IPS-11a (cell line): ENCODE data around the gene TFRC.
"Not testable (repeated sequence)": the region's sequence is repeated elsewhere in the genome, so short reads cannot be mapped to it uniquely, and the experiment has no call there.

ENCODE experiments used
- H3K4me3 ChIP-seq: one replicate; pipeline ENCODE4 v1.5.1; 2013; ENCODE audit warnings: low read depth, low read length, control low read depth

TFRC gene

DNA sequence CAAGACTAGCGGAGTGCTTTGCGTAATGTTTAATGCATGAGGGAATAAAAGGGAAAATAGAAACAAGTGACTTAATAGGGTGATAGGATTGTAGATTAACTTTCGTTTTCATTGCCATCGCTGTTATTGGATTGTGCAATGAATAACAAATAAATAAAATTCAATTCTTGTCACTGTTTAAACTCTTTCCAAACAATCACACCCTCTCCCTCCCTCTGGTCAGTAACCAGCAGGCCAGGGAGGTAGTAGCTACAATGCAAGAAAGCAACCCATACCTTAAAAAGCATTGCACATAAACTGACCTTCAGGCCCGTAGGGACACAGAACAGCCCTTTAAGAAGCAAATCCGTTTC is 705 bp upstream of the TFRC start:
- peak overlapping the region; percentile 95 for H3K4me3 ChIP-seq

DNA sequence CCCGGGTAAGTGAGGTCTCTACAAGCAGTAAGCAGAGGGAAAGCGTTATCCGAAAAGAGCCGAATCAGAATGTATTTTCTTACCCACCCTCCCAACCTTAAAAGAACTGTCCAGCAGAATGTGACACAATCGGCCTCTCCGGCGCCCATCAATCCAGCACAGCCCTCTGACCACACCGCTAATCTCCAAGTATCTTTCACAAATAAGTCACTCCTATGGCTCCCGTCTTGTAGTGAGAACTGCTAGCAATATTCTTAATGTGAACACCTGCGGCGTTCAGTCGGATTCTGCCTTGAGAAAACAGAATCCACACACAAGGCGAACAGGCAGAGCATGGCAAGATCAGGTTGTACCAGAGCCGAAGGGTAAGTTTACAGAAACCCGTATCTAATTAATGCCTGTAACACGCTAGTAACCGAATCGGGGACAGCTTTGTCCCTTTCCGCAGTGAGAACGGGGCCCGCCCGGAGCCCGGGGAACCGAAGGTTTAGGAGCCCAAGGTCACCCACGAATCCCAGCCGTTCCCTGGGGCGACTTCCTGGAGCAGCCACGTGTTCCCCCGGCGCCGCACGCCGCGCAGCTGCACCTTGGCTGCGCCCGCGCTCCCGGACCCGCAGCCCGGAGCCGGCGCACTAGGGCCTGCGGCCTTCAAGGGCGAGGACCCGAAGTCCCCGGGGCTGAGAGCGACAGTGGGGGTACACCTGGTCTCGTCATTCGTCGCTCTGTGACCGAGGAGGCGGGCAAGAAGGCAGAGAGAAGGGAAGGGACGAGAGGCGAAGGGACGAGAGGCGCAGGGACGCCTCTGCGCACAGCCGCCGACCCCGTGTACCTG is 672 bp downstream of the TFRC start:
- H3K4me3 ChIP-seq: peak overlapping the region; percentile 95

DNA sequence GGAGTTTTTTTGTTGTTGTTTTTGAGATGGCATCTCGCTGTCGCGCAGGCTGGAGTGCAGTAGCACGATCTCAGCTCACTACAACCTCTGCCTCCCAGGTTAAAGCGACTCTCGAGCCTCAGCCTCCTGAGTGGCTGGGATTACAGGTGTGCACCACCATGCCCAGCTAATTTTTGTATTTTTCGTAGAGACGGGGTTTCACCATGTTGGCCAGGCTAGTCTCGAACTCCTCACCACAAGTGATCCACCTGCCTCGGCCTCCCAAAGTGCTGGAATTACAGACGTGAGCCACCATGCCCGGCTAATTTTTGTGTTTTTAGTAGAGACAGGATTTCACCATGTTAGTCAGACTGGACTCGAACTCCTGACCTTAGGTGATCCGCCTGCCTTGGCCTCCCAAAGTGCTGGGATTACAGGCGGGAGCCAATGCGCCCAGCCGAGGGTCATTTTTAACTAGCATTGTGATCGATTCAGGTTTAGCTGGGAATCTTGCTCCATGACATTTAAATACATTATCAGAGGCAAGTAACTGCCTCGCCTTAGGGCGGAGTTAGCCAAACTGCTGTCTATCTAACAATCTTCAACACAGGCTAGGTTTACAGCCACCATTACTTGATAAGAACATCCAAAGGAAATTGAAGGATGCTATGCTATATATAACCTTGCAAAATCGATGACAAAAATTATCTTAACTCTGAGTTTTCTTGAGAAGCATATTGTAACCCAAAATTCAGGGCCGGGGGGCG is 1.6 kb downstream of the TFRC start:
- peak overlapping the region; percentile 95 for H3K4me3 ChIP-seq

DNA sequence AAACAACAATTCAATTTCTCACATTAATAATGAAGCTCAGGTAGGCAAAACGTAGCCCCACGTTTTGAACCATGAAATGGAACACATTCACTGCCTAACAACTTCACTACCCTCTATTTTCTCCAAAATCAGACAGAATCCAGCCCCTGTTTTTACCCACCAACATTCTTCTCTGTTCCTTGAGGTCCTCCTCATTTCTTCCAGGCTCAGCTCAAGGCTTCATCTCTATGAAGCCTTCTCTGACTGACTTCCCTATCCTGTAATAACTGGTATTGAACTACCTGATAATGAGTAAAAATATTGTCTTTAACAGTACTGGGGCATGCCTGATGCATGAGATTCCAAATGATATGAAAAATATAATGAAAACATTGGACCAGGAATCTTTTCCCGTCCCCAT is 2.2 kb downstream of the TFRC start:
- H3K4me3 ChIP-seq: no peak overlapping the region

DNA sequence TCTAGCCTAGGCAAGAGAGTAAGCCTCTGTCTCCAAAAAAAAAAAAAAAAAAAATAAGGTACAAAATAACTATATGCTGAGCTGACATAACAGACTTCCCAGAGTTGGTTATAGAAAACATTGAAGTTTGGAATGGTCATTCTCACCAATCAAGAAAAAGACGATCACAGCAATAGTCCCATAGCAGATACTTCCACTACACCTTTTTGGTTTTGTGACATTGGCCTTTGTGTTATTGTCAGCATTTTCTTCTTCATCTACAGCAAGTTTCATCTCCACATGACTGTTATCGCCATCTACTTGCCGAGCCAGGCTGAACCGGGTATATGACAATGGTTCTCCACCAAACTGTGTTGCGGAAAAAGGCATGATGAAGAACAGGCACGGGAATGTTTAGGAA is 6.9 kb downstream of the TFRC start:
- no peak overlapping the region for H3K4me3 ChIP-seq

DNA sequence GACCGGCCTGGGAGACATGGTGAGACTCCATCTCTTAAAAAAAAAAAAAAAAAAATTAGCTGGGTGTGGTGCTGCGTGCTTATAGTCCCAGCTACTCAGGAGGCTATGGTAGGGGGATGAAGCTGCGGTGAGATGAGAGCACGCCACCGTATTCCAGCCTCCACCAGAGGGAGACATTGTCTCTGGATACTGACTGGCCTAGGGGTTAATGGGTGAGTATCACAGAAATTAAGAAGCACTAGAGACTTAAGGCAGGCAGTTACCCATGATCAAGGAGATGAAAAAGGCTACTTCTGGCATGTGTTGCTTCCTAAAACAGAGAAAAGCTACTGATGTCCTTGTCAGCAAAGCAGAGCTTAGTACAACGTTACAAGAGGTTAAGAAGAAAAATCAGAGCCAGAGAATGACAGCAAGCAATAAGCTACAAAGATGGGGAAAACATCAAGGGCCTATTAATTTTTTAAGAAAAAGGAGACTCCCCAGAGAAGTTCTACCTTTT is 8.6 kb downstream of the TFRC start:
- no peak overlapping the region for H3K4me3 ChIP-seq

DNA sequence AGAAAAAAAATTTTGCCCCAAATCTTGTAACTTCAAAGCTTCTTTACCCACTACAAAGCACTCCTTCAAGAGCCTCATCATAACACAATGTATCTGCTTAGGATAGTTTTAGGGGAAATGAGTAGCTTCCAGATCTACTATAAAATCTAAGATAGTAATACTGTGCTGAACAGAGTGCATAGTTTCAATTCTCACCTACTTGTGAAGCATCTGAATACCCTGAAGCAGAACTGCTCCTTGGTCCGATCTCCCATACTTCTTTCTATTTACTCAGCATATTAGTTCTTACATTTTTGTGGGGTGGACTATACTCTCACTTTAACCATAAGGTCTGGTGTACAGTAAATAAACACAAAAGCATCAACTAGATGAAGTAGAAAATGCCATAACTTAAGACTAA is 9.6 kb downstream of the TFRC start:
- H3K4me3 ChIP-seq: no peak overlapping the region

DNA sequence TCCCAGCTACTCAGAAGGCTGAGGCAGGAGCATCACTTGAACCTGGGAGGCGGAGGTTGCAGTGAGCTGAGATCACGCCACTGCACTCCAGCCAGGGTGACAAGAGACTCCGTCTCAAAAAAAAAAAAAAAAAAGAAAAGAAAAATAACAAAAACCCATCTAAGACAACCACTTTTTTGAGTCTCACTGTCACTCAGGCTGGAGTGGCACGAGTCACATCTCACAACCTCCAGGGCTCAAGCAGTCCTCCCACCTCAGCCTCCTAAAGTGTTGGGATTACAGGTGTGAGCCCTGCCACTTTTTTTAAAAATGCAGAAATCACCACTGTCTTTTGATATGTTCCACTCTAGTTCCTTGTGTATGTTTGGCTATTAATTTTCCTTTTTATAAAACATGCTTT is 13.1 kb downstream of the TFRC start:
- H3K4me3 ChIP-seq: not testable (repeated sequence)

DNA sequence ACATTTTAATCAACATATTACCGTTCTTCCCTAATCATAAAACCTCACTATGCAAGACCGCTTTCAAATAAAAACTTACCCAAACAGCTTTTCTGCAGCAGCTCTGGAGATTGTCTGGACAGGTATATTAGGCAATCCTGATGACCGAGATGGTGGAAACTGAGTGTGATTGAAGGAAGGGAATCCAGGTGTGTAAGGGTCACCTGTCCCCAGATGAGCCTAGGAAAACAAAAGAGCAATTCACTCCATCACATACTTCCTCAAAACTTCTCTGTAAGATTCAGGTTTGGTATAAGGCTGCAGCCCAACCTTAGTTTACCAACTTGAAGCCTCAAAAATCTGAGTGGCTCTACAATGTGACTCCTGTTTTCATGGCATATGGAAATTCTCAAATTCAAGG is 14.5 kb downstream of the TFRC start:
- no peak overlapping the region for H3K4me3 ChIP-seq

DNA sequence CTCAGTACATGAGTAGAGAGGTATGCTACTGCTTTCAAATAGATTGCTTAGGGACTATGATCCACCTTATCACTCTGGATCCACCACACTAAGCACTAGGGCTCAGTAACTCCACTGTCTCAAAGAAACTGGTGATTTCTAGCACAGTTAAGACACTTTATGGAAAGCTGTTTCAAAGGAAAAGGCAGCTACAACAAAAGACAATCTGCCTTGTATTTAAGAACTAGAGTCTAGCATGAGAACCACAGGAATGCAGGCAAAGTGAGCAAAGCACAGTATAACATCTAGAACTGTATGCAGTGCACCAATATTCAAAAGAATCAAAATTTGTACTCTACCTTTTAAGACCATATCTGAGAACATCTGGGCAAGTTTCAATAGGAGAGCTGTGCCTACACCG is 17.9 kb downstream of the TFRC start:
- no peak overlapping the region for H3K4me3 ChIP-seq

DNA sequence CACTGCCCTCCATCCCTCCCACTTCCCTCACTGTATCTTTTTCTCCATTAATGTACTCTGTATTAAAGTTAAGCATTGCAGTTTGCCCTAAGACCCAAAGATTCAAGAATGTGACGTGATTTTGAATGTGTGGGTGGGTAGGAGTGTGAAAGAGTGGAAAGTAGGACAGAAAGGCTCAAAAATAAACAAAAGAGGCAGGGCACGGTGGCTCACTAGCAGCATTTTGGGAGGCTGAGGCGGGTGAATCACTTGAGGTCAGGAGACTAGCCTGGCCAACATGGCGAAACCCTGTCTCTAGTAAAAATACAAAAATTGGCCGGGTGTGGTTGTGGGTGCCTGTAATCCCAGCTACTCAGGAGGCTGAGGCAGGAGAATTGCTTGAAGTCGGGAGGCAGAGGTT is 18.4 kb downstream of the TFRC start:
- H3K4me3 ChIP-seq: no peak overlapping the region

DNA sequence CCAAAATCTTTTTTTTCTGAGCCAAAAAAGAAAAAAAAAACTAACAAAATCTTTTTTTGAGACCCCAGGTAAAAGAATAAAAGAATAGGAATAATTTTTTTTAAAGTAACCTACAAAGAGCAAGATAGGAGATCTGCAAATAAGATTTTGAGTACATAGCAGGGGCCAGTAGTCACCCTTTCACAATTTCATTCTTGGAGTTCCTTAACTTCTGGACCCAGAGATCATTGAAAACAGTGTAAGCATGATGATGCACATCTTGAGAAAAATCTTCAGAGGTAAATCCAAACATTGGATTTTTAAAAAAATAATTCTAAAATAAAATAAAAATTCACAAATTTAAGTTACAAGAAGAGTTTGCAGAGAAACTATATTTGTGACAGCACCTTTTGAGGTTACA is 18.8 kb downstream of the TFRC start:
- H3K4me3 ChIP-seq: no peak overlapping the region

DNA sequence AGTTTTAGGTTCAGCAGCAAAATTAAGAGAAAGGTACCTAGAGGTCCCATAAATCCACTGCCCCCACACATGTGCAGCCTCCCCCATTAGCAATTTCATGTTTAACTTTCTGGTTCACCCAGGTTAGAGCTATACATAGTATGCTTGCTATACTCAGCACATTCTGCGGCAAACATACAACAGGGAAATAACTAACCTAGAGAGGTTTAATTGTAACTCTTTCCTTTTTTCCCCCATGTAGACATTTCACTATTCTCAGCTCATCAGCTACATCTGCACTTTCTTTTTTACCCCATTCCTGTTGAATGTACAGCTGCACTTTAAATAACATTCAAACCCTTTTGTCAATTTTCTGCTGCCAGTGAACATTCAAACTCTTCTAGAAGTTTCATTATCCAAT is 21.1 kb downstream of the TFRC start:
- H3K4me3 ChIP-seq: no peak overlapping the region

DNA sequence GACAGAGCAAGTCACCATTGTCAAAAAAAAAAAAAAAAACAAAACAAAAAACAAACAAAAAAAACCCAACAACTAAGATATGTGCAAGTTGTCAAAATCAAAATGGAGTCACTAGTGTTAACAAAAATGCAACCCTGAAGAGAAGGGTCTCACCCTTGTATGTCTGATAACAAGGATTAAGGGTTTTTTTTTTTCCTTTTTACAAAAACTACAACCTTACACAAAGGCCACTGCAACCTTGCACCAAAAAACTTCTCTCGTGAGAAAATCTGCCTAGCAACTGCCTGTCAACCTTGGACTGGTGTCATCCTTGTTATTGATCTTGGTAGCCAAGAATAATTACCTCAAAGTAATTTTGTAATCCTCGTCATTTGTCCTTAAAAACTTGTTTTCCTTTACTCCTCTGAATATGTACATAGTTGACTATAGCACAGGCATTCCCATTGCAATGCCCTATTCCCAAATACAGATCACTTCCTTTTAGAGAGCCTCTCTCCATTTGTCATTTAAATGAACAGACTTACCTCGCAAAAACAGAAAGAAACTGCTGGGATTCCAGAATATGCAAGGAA is 24.0 kb downstream of the TFRC start:
- no peak overlapping the region for H3K4me3 ChIP-seq

DNA sequence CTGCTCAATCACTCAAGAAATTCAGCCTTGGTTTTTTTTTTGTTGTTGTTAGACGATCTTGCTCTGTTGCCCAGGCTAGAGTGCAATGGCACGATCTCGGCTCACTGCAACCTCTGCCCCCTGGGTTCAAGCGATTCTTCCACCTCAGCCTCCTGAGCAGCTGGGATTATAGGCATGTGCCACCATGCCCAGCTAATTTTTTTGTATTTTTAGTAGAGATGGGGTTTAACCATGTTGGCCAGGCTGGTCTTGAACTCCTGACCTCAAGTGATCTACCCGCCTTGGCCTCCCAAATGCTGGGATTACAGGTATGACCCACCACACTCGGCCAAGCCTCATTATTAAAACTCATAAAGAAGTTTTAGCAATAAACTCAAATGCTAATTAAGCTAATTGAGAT is 25.5 kb downstream of the TFRC start:
- not testable (repeated sequence) for H3K4me3 ChIP-seq

DNA sequence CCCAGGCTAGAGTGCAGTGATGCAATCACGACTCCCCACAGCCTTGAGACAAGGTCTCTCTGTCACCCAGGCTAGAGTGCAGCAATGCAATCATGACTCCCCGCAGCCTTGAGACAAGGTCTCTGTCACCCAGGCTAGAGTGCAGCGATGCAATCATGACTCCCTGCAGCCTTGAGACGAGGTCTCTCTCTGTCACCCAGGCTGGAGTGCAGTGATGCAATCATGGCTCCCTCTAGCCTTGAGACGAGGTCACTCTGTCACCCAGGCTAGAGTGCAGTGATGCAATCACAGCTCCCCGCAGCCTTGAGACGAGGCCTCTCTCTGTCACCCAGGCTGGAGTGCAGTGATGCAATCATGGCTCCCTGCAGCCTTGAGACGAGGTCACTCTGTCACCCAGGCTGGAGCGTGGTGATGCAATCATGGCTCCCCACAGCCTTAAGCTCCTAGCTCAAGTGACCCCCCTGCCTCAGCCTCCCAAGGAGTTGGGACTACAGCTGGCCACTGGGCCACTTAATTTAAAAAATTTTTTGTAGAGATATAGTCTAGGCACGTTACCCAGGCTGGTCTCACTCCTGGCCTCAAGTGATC is 26.1 kb downstream of the TFRC start:
- no peak overlapping the region for H3K4me3 ChIP-seq

DNA sequence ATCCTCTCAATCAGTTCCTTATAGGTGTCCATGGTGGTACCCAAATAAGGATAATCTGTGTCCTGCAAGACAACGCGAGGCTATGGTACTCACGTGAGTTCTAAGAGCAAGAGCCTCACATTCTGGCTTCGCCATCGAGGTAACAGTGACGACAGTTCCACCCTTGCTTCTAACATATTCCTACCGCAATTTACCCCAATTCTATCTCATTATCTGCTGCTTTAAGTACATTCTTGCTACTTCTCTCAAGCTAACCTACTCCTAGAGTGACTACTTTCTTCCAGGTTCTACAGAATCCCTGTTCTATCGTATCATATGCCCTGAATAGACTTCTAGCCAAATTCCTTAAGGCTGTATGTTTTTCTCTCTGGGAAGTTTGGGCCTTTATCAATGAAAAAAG is 26.6 kb downstream of the TFRC start:
- no peak overlapping the region for H3K4me3 ChIP-seq

DNA sequence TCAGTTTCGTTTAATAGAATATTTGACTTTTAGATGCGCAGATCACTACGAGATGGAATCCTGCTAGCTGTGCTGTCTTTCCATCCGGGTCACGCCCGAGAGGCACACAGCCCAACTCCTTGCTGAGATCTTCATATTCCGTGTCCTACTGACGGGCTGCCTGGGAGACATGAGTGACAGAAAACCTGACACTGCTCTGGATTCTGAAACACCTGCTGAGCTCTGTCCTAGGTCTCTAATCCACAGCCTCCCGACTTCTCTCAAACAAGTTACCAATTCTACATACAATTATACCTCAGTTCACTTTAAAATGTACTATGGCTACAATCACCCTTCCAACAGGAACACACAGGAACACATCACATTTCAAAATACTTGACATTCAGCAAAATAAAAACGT is 27.2 kb downstream of the TFRC start:
- H3K4me3 ChIP-seq: no peak overlapping the region

DNA sequence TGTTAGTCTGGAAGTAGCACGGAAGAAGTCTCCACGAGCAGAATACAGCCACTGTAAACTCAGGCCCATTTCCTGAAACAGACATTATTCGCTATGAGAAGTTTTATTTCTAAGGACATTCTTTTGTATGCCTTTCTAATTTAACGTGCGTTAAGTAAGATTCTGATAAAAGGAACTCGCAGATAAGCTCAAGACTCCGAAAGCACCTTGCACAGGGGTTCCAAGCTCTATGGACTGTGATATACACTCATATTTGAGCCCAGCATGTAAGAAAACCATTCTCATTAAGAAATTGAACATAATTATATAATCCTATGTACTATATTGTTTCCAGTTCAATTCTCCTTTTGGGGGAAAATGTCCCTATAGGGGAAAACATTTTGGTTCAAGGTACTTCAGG is 28.4 kb downstream of the TFRC start:
- no peak overlapping the region for H3K4me3 ChIP-seq

DNA sequence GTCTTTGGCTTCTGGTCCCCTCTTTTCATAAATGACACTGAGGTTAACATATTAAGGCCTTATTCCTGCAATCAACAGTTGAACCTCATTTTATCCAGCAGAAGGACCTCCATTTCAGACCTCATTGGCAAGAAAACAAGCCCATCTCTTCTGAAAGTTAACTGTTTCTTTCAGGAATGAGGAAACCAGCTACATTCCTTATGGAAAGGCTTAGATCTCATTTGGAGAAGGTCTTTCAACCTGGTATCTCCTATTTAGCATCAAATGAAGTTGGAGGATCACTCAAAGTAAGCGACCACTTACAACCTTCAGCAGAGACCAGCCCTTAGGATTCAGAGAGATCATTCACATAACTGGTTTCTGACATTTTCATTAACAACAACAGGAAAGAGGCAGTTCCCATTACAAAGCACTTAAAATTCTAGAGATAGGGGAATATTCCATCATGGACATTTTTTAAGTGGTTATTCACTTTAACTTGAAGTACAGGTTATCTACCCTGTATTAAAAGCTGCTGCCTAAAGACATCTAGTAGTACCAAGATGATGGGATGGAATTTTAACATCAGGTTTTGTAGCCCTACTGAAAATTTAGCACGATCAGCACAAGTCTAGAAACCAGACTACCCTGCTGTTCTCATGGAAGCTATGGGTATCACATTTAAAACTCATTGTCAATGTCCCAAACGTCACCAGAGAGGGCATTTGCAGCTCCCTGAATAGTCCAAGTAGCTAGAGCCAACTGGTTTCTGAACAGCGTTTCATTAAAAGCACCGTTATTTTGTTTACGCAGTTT is 30.4 kb downstream of the TFRC start:
- H3K4me3 ChIP-seq: no peak overlapping the region

DNA sequence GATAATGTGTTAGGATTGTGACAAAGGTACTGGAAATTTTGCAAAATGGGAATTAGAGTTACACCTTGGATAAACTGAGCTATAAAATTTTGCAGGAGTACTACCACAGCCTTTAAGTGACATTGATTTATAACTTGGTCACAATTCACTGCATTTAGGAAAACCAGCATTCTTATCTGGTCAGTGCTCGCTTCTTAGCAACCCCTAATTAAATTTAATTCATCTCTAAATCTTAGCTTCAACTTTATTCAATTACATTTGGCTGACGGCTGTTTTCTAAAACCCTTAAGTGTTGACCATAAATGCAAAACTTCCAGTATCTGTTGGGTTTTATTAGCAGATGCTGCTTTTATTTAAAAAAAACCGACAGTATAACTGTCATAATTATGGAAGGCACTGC is 31.3 kb downstream of the TFRC start:
- no peak overlapping the region for H3K4me3 ChIP-seq
